H9 (cell line): ENCODE data around the gene WDR13. TPM values are rescaled to one million over a fixed set of nuclear protein-coding genes. Genes with fewer than 3 reads are reported as not detected.
A peak's percentile ranks its signal among the peaks of the same experiment; 100 is the strongest.

ENCODE experiments used
- DNase-seq: peaks from one replicate; pipeline ENCODE4 v3.0.0-alpha.2; 2017
- H2AFZ ChIP-seq: one replicate; pipeline ENCODE4 v1.6.1; 2013; ENCODE audit warnings: mild to moderate bottlenecking, low read length, control low read depth, moderate library complexity
- H2AK5ac ChIP-seq: 2 replicates; pipeline ENCODE4 v1.6.1; 2013; ENCODE audit warnings: low read length, control low read depth, mixed read lengths; ENCODE audit not compliant: insufficient read length
- H2BK120ac ChIP-seq: one replicate; pipeline ENCODE4 v1.6.1; 2013; ENCODE audit warnings: low read depth, mild to moderate bottlenecking, low read length, control low read depth, inconsistent platforms; ENCODE audit not compliant: poor library complexity, severe bottlenecking
- H2BK12ac ChIP-seq: 2 replicates; pipeline ENCODE4 v1.6.1; 2013; ENCODE audit warnings: low read length, control low read depth, mixed read lengths, low read depth; ENCODE audit not compliant: insufficient read length
- H2BK15ac ChIP-seq: 2 replicates; pipeline ENCODE4 v1.6.1; 2013; ENCODE audit warnings: low read depth, low read length, control low read depth
- H2BK20ac ChIP-seq: one replicate; pipeline ENCODE4 v1.6.1; 2013; ENCODE audit warnings: low read depth, mild to moderate bottlenecking, low read length, control low read depth, inconsistent platforms; ENCODE audit not compliant: poor library complexity, severe bottlenecking
- H2BK5ac ChIP-seq: 2 replicates; pipeline ENCODE4 v1.6.1; 2013; ENCODE audit warnings: low read length, control low read depth, mixed read lengths; ENCODE audit not compliant: insufficient read length
- H3K14ac ChIP-seq: 2 replicates; pipeline ENCODE4 v1.6.1; 2013; ENCODE audit warnings: low read length, control low read depth; ENCODE audit not compliant: insufficient read depth
- H3K18ac ChIP-seq: 2 replicates; pipeline ENCODE4 v1.6.1; 2013; ENCODE audit warnings: low read depth, mild to moderate bottlenecking, mixed read lengths, low read length, control low read depth; ENCODE audit not compliant: insufficient read length
- H3K23ac ChIP-seq: 2 replicates; pipeline ENCODE4 v1.6.1; 2013; ENCODE audit warnings: low read length, control low read depth, mixed read lengths, low read depth; ENCODE audit not compliant: insufficient read length
- H3K23me2 ChIP-seq: 2 replicates; pipeline ENCODE4 v1.6.1; 2013; ENCODE audit warnings: low read depth, mild to moderate bottlenecking, mixed read lengths, low read length, control low read depth; ENCODE audit not compliant: insufficient read length, poor library complexity, severe bottlenecking
- H3K27ac ChIP-seq: 2 replicates; pipeline ENCODE4 v1.5.1; 2013; ENCODE audit warnings: low read length, control low read depth, mixed read lengths, low read depth; ENCODE audit not compliant: insufficient read length
- H3K27me3 ChIP-seq: 2 replicates; pipeline ENCODE4 v1.6.1; 2013; ENCODE audit warnings: low read length, control low read depth, inconsistent platforms; ENCODE audit not compliant: insufficient read depth
- H3K4ac ChIP-seq: 2 replicates; pipeline ENCODE4 v1.6.1; 2013; ENCODE audit warnings: low read depth, mild to moderate bottlenecking, control low read depth, inconsistent platforms, low read length, moderate library complexity
- H3K4me1 ChIP-seq: 2 replicates; pipeline ENCODE4 v1.6.1; 2013; ENCODE audit warnings: low read length, control low read depth, inconsistent platforms; ENCODE audit not compliant: insufficient read depth
- H3K4me2 ChIP-seq: 2 replicates; pipeline ENCODE4 v1.6.1; 2013; ENCODE audit warnings: low read length, control low read depth, mixed read lengths; ENCODE audit not compliant: insufficient read length, insufficient read depth
- H3K56ac ChIP-seq: 2 replicates; pipeline ENCODE4 v1.6.1; 2013; ENCODE audit warnings: low read depth, mild to moderate bottlenecking, mixed read lengths, low read length, control low read depth; ENCODE audit not compliant: insufficient read length
- H3K79me1 ChIP-seq: 2 replicates; pipeline ENCODE4 v1.6.1; 2013; ENCODE audit warnings: low read depth, mild to moderate bottlenecking, moderate library complexity, low read length, control low read depth, inconsistent platforms; ENCODE audit not compliant: insufficient read depth, poor library complexity, severe bottlenecking
- H3K79me2 ChIP-seq: 2 replicates; pipeline ENCODE4 v1.6.1; 2013; ENCODE audit warnings: low read length, control low read depth, inconsistent platforms; ENCODE audit not compliant: insufficient read depth
- H3K9ac ChIP-seq: 2 replicates; pipeline ENCODE4 v1.6.1; 2013; ENCODE audit warnings: low read length, control low read depth, mixed read lengths; ENCODE audit not compliant: insufficient read length; ENCODE audit errors: extremely low read depth
- H3K9me3 ChIP-seq: one replicate; pipeline ENCODE4 v1.6.1; 2013; ENCODE audit warnings: low read depth, low read length, inconsistent platforms; ENCODE audit not compliant: control insufficient read depth
- H3T11ph ChIP-seq: one replicate; pipeline ENCODE4 v1.6.1; 2013; ENCODE audit warnings: mild to moderate bottlenecking, low read length, control low read depth, inconsistent platforms
- H4K20me1 ChIP-seq: one replicate; pipeline ENCODE4 v1.6.1; 2013; ENCODE audit not compliant: control insufficient read depth, insufficient read length, insufficient read depth
- H4K5ac ChIP-seq: 2 replicates; pipeline ENCODE4 v1.6.1; 2013; ENCODE audit warnings: low read depth, mild to moderate bottlenecking, mixed read lengths, low read length, control low read depth; ENCODE audit not compliant: insufficient read length
- H4K8ac ChIP-seq: replicated peaks from 2 replicates; pipeline ENCODE4 v1.6.1; 2013; ENCODE audit warnings: low read length, control low read depth, mixed read lengths, low read depth; ENCODE audit not compliant: insufficient read length
- H4K91ac ChIP-seq: 2 replicates; pipeline ENCODE4 v1.6.1; 2013; ENCODE audit warnings: low read depth, mild to moderate bottlenecking, moderate library complexity, mixed read lengths, low read length, control low read depth; ENCODE audit not compliant: insufficient read length
- H3K27ac Mint-ChIP-seq, 3 experiments: 2 replicates in 2 of 3; 3 replicates in 1 of 3; pipeline ENCODE4 v1.8.0; 2020 to 2021; ENCODE audit warnings: mixed read lengths in 3 of 3, mild to moderate bottlenecking in 1 of 3, moderate library complexity in 1 of 3
- H3K27me3 Mint-ChIP-seq: 2 replicates; pipeline ENCODE4 v1.8.0; 2021; ENCODE audit warnings: low read depth, mild to moderate bottlenecking, moderate library complexity, mixed read lengths
- H3K36me3 Mint-ChIP-seq, 3 experiments: 2 replicates in 2 of 3; 3 replicates in 1 of 3; pipeline ENCODE4 v1.8.0; 2020 to 2021; ENCODE audit warnings: low read depth in 3 of 3, mixed read lengths in 3 of 3; ENCODE audit not compliant: insufficient read depth in 1 of 3
- H3K4me1 Mint-ChIP-seq, 2 experiments: 2 replicates each; pipeline ENCODE4 v1.8.0; 2020; ENCODE audit warnings: mixed read lengths in 2 of 2
- H3K4me3 Mint-ChIP-seq, 2 experiments: 2 replicates in 1 of 2; 3 replicates in 1 of 2; pipeline ENCODE4 v1.8.0; 2020 to 2021; ENCODE audit warnings: mild to moderate bottlenecking in 2 of 2, mixed read lengths in 2 of 2, moderate library complexity in 1 of 2
- H3K9me3 Mint-ChIP-seq, 2 experiments: 2 replicates in 1 of 2; 3 replicates in 1 of 2; pipeline ENCODE4 v1.8.0; 2020; ENCODE audit warnings: mild to moderate bottlenecking in 2 of 2, mixed read lengths in 2 of 2, moderate library complexity in 1 of 2
- WGBS: extraction: QIAGEN DNeasy Blood & Tissue Kit; methylation state at CpG from one replicate; pipeline ENCODE4 v1.1.7; 2013; ENCODE audit warnings: missing lambda C conversion rate, low lambda C conversion rate, mixed read lengths; ENCODE audit not compliant: insufficient read length; ENCODE audit errors: extremely low coverage; 5-methylcytosine and 5-hydroxymethylcytosine counted together
- total RNA-seq: library from RNA; stranded (reverse); gene quantifications from 2 replicates; pipeline ENCODE4 v1.2.1, GENCODE V29; 2021
- TF ChIP-seq, protein P1 (sequence below): fragments of 200-600 bp; sonication (generic); conservative IDR thresholded peaks from 3 replicates; pipeline ENCODE4 v1.8.0; 2021; ENCODE audit warnings: antibody characterized with exemption, mild to moderate bottlenecking

Gene WDR13
- total RNA-seq, 1 experiment from 2014 or later = 29.4 TPM

DNA sequence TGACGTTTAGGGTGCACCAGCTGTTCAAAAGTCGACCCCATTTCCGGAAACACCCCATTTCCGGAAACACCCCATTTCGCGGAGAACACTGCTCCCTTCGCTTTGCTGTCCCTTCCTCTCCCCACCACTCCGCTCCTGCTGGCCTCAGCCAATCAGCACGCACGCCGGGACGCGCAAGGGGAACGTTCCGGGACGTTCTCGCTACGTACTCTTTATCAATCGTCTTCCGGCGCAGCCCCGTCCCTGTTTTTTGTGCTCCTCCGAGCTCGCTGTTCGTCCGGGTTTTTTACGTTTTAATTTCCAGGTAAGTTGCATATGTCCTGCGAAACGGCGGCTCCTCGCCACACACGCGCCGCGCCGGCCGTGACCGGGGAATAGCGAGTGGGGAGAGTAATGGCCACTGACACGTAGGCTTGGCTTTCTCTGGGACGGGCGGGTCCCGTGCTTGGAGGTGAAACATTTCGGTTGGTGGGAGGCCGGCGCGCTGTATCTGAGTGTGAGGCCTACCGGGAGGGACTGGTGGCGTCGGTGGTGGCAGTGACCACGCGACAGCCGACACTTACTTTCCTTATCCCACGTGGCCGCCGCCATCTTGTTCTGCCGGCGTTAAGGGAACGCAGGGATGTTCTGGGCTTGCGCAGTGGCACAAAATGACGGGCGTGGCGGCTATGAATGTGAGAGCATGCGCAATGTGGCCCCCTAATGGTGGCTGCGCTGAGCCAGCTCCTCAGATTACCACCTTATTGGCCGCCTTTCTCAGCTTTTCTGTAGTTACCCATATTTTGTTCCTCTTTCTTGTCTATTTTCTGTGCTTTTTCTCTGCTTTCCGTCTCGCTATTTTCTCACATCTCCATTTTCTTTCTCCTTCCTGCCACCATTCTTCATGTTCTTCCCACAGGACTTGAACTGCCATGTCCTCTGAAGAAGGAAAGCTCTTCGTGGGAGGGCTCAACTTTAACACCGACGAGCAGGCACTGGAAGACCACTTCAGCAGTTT lies 22.7 kb upstream of the WDR13 start, which contains the start of gene RBM3:
Gene RBM3, plus strand, starts transcription at position 215 of the 997 bp plus-strand sequence. Its CDS starts 697 bp downstream, at position 912.
- WGBS = no CpG with 5 or more reads among the region's 71 CpGs
- Histone ChIP-seq H3K4me2 (peak within 1 kb of the TSS; percentile 74), H4K8ac (no peak within 1 kb of the TSS), H2AK5ac (no peak within 1 kb of the TSS), H3T11ph (no peak within 1 kb of the TSS), H3K18ac (peak within 1 kb of the TSS; percentile 96), H3K9me3 (peaks cover 28% of the 10 kb centered on the region), H2BK15ac (no peak within 1 kb of the TSS), H4K20me1 (no peaks in the 10 kb centered on the region), H3K79me1 (no peaks in the 10 kb centered on the region), H3K23ac (no peak within 1 kb of the TSS), H3K9ac (peak within 1 kb of the TSS; percentile 89), H2AFZ (no peak within 1 kb of the TSS), H3K27ac (no peak within 1 kb of the TSS), H3K4ac (no peak within 1 kb of the TSS; the same call in 1 of the 2 replicates), H3K27me3 (no peaks in the 10 kb centered on the region), H3K79me2 (no peaks in the 10 kb centered on the region; the same call in 1 of the 2 replicates), H2BK12ac (no peak within 1 kb of the TSS), H3K14ac (peak within 1 kb of the TSS; percentile 98), H4K5ac (peak within 1 kb of the TSS; percentile 95), H4K91ac (no peak within 1 kb of the TSS), H3K4me1 (0 out of 2 replicates have a peak, but pooled peaks cover 2% of the 10 kb centered on the region), H3K56ac (peak within 1 kb of the TSS; percentile 75), H2BK120ac (peak within 1 kb of the TSS; percentile 98), H3K23me2 (peaks cover 4% of the 10 kb centered on the region), H2BK20ac (no peak within 1 kb of the TSS), H2BK5ac (no peak within 1 kb of the TSS)
- Mint-ChIP-seq H3K27ac (peak within 1 kb of the TSS; percentile 99 to 100 (median 99)), H3K9me3 (peaks cover 72% of the 10 kb centered on the region in 2 experiments), H3K27me3 (no peaks in the 10 kb centered on the region; the same call in none of the 2 replicates), H3K4me1 (peaks cover 0 to 11% of the 10 kb centered on the region in 2 experiments; a peak in 2 of 4 replicates), H3K4me3 (peak within 1 kb of the TSS; percentile 96), H3K36me3 (peaks cover 41 to 52% (median 45%) of the 10 kb centered on the region in 3 experiments)
- peak; percentile 89 for DNase-seq
- TF ChIP-seq, protein P1, sequence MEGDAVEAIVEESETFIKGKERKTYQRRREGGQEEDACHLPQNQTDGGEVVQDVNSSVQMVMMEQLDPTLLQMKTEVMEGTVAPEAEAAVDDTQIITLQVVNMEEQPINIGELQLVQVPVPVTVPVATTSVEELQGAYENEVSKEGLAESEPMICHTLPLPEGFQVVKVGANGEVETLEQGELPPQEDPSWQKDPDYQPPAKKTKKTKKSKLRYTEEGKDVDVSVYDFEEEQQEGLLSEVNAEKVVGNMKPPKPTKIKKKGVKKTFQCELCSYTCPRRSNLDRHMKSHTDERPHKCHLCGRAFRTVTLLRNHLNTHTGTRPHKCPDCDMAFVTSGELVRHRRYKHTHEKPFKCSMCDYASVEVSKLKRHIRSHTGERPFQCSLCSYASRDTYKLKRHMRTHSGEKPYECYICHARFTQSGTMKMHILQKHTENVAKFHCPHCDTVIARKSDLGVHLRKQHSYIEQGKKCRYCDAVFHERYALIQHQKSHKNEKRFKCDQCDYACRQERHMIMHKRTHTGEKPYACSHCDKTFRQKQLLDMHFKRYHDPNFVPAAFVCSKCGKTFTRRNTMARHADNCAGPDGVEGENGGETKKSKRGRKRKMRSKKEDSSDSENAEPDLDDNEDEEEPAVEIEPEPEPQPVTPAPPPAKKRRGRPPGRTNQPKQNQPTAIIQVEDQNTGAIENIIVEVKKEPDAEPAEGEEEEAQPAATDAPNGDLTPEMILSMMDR = peak; percentile 45; the same call in 2 of the 3 replicates
